MCF 10A (cell line): ENCODE data around the gene LY6G5C. TPM values are rescaled to one million over a fixed set of nuclear protein-coding genes. Genes with fewer than 3 reads are reported as not detected.

ENCODE experiments used
- BruUV-seq: library from RNA; stranded (reverse); fragments of 400-500 nt; replicated peaks from 2 replicates; lab custom pipeline; 2021; lab: Mats Ljungman, UMichigan
- CTCF ChIA-PET: fragments of 300-600 bp; sonication (Branson Sonifier 250); formaldehyde crosslinking; extraction: SDS; loops from one replicate; lab custom pipeline; 2021; ENCODE audit warnings: antibody characterized with exemption, inconsistent platforms; lab: Yijun Ruan, JAX
- POLR2A ChIA-PET: fragments of 300-600, 350-650 bp; sonication (Branson Sonifier 250); formaldehyde crosslinking; extraction: SDS; loops from one replicate; lab custom pipeline; 2020; ENCODE audit warnings: antibody characterized with exemption, inconsistent platforms; lab: Yijun Ruan, JAX
- DNase-seq: peaks from one replicate; pipeline ENCODE4 v3.0.0-alpha.2; 2018; ENCODE audit not compliant: unreplicated experiment
- H3K27ac Mint-ChIP-seq: one replicate; pipeline ENCODE4 v1.8.0; 2022; ENCODE audit warnings: mild to moderate bottlenecking, low read depth, mixed read lengths; ENCODE audit not compliant: unreplicated experiment
- H3K27me3 Mint-ChIP-seq: one replicate; pipeline ENCODE4 v1.8.0; 2022; ENCODE audit warnings: mixed read lengths; ENCODE audit not compliant: insufficient read depth, unreplicated experiment
- H3K36me3 Mint-ChIP-seq: one replicate; pipeline ENCODE4 v1.8.0; 2022; ENCODE audit warnings: mild to moderate bottlenecking, moderate library complexity, mixed read lengths; ENCODE audit not compliant: insufficient read depth, unreplicated experiment
- H3K4me1 Mint-ChIP-seq: one replicate; pipeline ENCODE4 v1.8.0; 2022; ENCODE audit warnings: mixed read lengths; ENCODE audit not compliant: insufficient read depth, unreplicated experiment
- H3K4me3 Mint-ChIP-seq: one replicate; pipeline ENCODE4 v1.8.0; 2022; ENCODE audit warnings: mild to moderate bottlenecking, moderate library complexity, mixed read lengths; ENCODE audit not compliant: unreplicated experiment
- H3K9me3 Mint-ChIP-seq: one replicate; pipeline ENCODE4 v1.8.0; 2022; ENCODE audit warnings: mixed read lengths; ENCODE audit not compliant: unreplicated experiment
- CTCF ChIP-seq: fragments of 200-600 bp; IDR thresholded peaks from one replicate; pipeline ENCODE4 v1.8.0; 2022; ENCODE audit warnings: antibody characterized with exemption, mild to moderate bottlenecking; ENCODE audit not compliant: unreplicated experiment
- intact Hi-C: fragments of 100-400 bp; cut with micrococcal nuclease; formaldehyde crosslinking; loops from 2 replicates; pipeline ENCODE4 v1.14.1; 2022
- total RNA-seq: library from RNA; stranded (reverse); gene quantifications from 2 replicates; pipeline ENCODE4 v1.2.3, GENCODE V29; 2022

LY6G5C gene
- total RNA-seq, 1 experiment from 2014 or later, result 1.4 TPM

- BruUV-seq, result no TSS peak
- CTCF ChIA-PET, result interaction anchor here (0.6 to 1.2 kb wide), 2 partner anchors 45 to 1022 kb away, joined by 3 read pairs; no protein-coding TSS in a partner anchor
- peaks cover 7% of the 10 kb centered on the region for H3K4me1 Mint-ChIP-seq
Measured at GRCh38 chr6:31725502-31726350, 44.9 kb upstream of the LY6G5C start.

GRCh38 chr6:31723980-31724691, 43.3 kb upstream of the LY6G5C start:
- H3K4me3 Mint-ChIP-seq, result no peak overlapping the region
- intact Hi-C loops, result no loop called here
- no TSS peak for BruUV-seq
- no peak for DNase-seq
- no peaks in the 10 kb centered on the region for H3K9me3 Mint-ChIP-seq
- H3K27me3 Mint-ChIP-seq, result no peaks in the 10 kb centered on the region
- H3K4me1 Mint-ChIP-seq, result peaks cover 7% of the 10 kb centered on the region
- CTCF ChIA-PET, result interaction anchor here (0.6 to 1.2 kb wide), 4 partner anchors 47 to 413 kb away, joined by 3 read pairs; no protein-coding TSS in a partner anchor
- POLR2A ChIA-PET, result interaction anchor here (2.1 kb wide), 1 partner anchor 13 kb away, joined by 7 read pairs; the partner anchor contains the start of gene CLIC1
- TF ChIP-seq CTCF, result no peak
- H3K36me3 Mint-ChIP-seq, result no peaks in the 10 kb centered on the region
- no peak overlapping the region for H3K27ac Mint-ChIP-seq

More at GRCh38 chr6:31725502-31726350, 44.9 kb upstream of the LY6G5C start:
- H3K9me3 Mint-ChIP-seq, result no peaks in the 10 kb centered on the region
- POLR2A ChIA-PET, result interaction anchor here (0.6 to 2.1 kb wide), 3 partner anchors 11 to 48 kb away, joined by 3 to 7 read pairs (median 3); partner anchors contain the start of gene CLIC1
- H3K27me3 Mint-ChIP-seq, result no peaks in the 10 kb centered on the region
- no peak for TF ChIP-seq CTCF
- intact Hi-C loops, result no loop called here
- H3K36me3 Mint-ChIP-seq, result peaks cover 6% of the 10 kb centered on the region
- H3K4me3 Mint-ChIP-seq, result no peak overlapping the region
- DNase-seq, result no peak
- H3K27ac Mint-ChIP-seq, result no peak overlapping the region

- Mint-ChIP-seq H3K36me3 (no peaks in the 10 kb centered on the region), H3K4me3 (no peak within 1 kb of the TSS), H3K27ac (no peak within 1 kb of the TSS), H3K9me3 (no peaks in the 10 kb centered on the region), H3K27me3 (no peaks in the 10 kb centered on the region), H3K4me1 (peaks cover 5% of the 10 kb centered on the region)
- no peak for DNase-seq
- ChIA-PET CTCF (interaction anchor here (0.6 to 1.1 kb wide), 3 partner anchors 46 to 414 kb away, joined by 3 read pairs; no protein-coding TSS in a partner anchor), POLR2A (interaction anchor here (1.3 kb wide), 1 partner anchor 104 kb away, joined by 5 read pairs; the partner anchor contains the start of gene HSPA1B)
- intact Hi-C loops, result no loop called here
- no TSS peak for BruUV-seq
- TF ChIP-seq CTCF, result no peak
Measured at GRCh38 chr6:31723245-31723979, 42.5 kb upstream of the LY6G5C start, which contains the start of gene MPIG6B. Gene MPIG6B, plus strand, starts transcription at chr6:31723373. Its CDS starts 11 bp downstream, at chr6:31723384.
